Breast epithelium (tissue), 4 donors: Measurements from ENCODE around the gene CYB5D1. TPM values are rescaled to one million over a fixed set of nuclear protein-coding genes. Genes with fewer than 3 reads are reported as not detected.

Experiments
- DNase-seq, 2 donors: peaks; one replicate each; pipeline ENCODE4 v3.0.0-alpha.2; 2019; ENCODE audit warnings: low spot score in 2 of 2
- H3K27ac ChIP-seq, 2 donors: fragments of 200-600 bp; sonication (generic) in 1 of 2; one replicate each; pipeline ENCODE4 v1.5.1; 2016 to 2019; ENCODE audit warnings: mild to moderate bottlenecking in 1 of 2
- H3K27me3 ChIP-seq, 2 donors: fragments of 200-600 bp; sonication (generic) in 1 of 2; one replicate each; pipeline versions ENCODE4 v1.5.1 to v1.6.0; 2017 to 2019; ENCODE audit warnings: control low read depth in 1 of 2, mild to moderate bottlenecking in 1 of 2
- H3K36me3 ChIP-seq: fragments of 200-600 bp; one replicate; pipeline ENCODE4 v1.5.1; 2019
- H3K4me1 ChIP-seq, 2 donors: fragments of 200-600 bp; sonication (generic); one replicate each; pipeline ENCODE4 v1.5.1; 2016 to 2019; ENCODE audit warnings: control low read depth in 1 of 2
- H3K4me3 ChIP-seq, 3 donors: fragments of 200-600 bp; sonication (generic); 1 replicate in 2 of 3; 2 replicates in 1 of 3; pipeline ENCODE4 v1.5.1; 2016 to 2019; ENCODE audit warnings: mild to moderate bottlenecking in 3 of 3, moderate library complexity in 2 of 3
- H3K9me3 ChIP-seq, 2 donors: fragments of 200-600 bp; sonication (generic) in 1 of 2; one replicate each; pipeline ENCODE4 v1.5.1; 2016 to 2019; ENCODE audit warnings: control low read depth in 1 of 2
- POLR2A ChIP-seq: fragments of 450-650 bp; IDR thresholded peaks from one replicate; pipeline ENCODE4 v1.6.1; 2016; ENCODE audit warnings: antibody characterized with exemption, mild to moderate bottlenecking, moderate library complexity
- POLR2AphosphoS5 ChIP-seq, 3 donors: sonication (generic); formaldehyde crosslinking; IDR thresholded peaks; one replicate each; pipeline ENCODE4 v1.6.1; 2017; ENCODE audit warnings: antibody characterized with exemption in 3 of 3
- intact Hi-C: fragments of 100-400 bp; cut with DNase I; formaldehyde crosslinking; loops from one replicate; pipeline ENCODE4 v1.15.1; 2023; ENCODE audit warnings: low total_unique reads
- total RNA-seq, 3 donors: library from RNA; depleted of rRNA; stranded (reverse); fragments of >200 nt; gene quantifications; one replicate each; pipeline ENCODE4 v1.1.0, GENCODE V29; 2016
- TF ChIP-seq, protein P1 (sequence below), 3 donors: fragments of 450-650 bp; IDR thresholded peaks; one replicate each; pipeline ENCODE4 v1.5.1; 2016 to 2017; ENCODE audit warnings: antibody characterized with exemption in 3 of 3, mild to moderate bottlenecking in 3 of 3, moderate library complexity in 3 of 3

CYB5D1 gene
- total RNA-seq, 3 donors from 2014 or later = 8.2 to 20.5 (median 13.4) TPM

DNA sequence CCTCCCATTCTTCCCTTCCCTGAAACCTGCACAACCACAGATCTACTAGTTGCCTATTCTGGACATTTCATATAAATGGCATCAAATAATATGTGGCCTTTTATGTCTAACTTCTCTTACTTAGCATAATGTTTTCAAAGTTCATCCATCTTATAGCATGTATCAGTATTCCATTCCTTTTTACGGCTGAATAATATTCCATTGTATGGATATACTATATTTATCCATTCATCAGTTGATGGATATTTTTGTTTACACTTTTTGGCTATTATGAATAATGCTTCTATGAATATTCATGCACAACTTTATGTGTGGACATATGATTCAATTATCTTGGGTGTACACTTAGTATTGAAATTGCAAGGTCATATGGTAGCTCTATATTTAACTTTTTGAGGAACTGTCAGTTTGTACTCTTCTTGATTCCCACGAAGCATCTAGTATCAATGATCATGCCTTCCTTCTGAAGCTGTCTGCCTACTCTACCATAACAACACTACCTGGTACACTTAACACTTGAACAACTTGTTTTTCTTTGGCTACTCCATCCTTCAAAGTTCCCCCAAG is 18.1 kb downstream of the CYB5D1 start:
- H3K4me3 ChIP-seq = no peak overlapping the region
- H3K9me3 ChIP-seq = no peaks in the 10 kb centered on the region
- intact Hi-C loops = no loop called here
- no peaks in the 10 kb centered on the region for H3K36me3 ChIP-seq
- TF ChIP-seq POLR2A (no peak), POLR2AphosphoS5 (IDR thresholded peaks at IDR 0.05) (no peak)
- TF ChIP-seq, protein P1, sequence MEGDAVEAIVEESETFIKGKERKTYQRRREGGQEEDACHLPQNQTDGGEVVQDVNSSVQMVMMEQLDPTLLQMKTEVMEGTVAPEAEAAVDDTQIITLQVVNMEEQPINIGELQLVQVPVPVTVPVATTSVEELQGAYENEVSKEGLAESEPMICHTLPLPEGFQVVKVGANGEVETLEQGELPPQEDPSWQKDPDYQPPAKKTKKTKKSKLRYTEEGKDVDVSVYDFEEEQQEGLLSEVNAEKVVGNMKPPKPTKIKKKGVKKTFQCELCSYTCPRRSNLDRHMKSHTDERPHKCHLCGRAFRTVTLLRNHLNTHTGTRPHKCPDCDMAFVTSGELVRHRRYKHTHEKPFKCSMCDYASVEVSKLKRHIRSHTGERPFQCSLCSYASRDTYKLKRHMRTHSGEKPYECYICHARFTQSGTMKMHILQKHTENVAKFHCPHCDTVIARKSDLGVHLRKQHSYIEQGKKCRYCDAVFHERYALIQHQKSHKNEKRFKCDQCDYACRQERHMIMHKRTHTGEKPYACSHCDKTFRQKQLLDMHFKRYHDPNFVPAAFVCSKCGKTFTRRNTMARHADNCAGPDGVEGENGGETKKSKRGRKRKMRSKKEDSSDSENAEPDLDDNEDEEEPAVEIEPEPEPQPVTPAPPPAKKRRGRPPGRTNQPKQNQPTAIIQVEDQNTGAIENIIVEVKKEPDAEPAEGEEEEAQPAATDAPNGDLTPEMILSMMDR (IDR thresholded peaks at IDR 0.05) = no peak
- no peaks in the 10 kb centered on the region for H3K27me3 ChIP-seq
- H3K4me1 ChIP-seq = no peaks in the 10 kb centered on the region
- H3K27ac ChIP-seq = no peak overlapping the region
- no peak for DNase-seq

GRCh38 chr17:7878234-7878633 is 20.4 kb downstream of the CYB5D1 start:
- intact Hi-C loops = no loop called here
- no peaks in the 10 kb centered on the region for H3K4me1 ChIP-seq
- H3K27ac ChIP-seq = no peak overlapping the region
- DNase-seq = no peak
- no peaks in the 10 kb centered on the region for H3K27me3 ChIP-seq
- H3K36me3 ChIP-seq = no peaks in the 10 kb centered on the region
- H3K9me3 ChIP-seq = no peaks in the 10 kb centered on the region
- H3K4me3 ChIP-seq = no peak overlapping the region
- TF ChIP-seq, protein P1 (IDR thresholded peaks at IDR 0.05) = no peak
- TF ChIP-seq POLR2AphosphoS5 (IDR thresholded peaks at IDR 0.05) = no peak

- no peak overlapping the region for H3K27ac ChIP-seq
- H3K36me3 ChIP-seq = no peaks in the 10 kb centered on the region
- no peak for DNase-seq
- TF ChIP-seq, protein P1 (IDR thresholded peaks at IDR 0.05) = no peak
- TF ChIP-seq POLR2AphosphoS5 (IDR thresholded peaks at IDR 0.05) (no peak), POLR2A (no peak)
- H3K27me3 ChIP-seq = no peaks in the 10 kb centered on the region
- H3K4me1 ChIP-seq = no peaks in the 10 kb centered on the region
- intact Hi-C loops = no loop called here
- H3K9me3 ChIP-seq = no peaks in the 10 kb centered on the region
- no peak overlapping the region for H3K4me3 ChIP-seq
Observed at GRCh38 chr17:7880076-7880868, 22.5 kb downstream of the CYB5D1 start.

DNA sequence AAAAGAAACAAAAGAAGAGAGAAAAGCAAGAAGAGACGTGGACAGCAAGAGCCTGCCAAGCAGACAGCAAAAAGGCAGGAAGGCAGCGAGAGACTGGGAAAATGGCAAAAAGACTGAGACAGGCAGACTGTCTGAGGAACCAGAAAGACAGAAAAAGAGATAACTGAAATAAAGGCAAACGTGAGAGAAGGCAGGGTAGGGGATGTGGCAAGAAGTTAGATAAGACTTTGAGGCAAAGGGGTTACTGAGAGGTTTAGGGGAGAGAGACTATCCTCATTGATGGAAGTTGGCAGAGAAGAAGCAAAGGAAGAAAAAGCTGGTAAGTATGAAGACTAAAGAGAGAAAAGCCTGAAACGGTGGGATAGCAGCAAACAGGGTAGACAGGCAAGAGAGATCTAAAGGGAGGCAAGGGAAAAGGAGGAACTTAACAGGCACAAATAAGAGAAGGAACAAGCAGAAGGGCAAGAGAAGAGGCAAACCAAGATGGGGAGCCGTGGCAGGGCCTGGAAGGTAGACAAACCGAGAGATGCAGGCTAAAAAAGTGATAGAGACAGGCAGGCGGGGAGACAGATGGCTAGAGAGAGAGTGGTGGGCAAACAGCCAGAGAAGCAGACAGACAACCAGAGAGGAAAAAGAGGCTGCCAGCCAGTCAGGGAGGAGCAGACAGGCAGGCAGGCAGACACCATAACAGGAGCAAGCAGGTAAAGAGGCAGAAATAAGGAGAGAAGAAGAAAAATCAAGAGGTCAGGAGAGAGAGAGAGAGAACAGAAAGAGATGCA is 23.7 kb downstream of the CYB5D1 start:
- Histone ChIP-seq H3K9me3 (no peaks in the 10 kb centered on the region), H3K27me3 (no peaks in the 10 kb centered on the region), H3K27ac (peak overlapping the region in 1 of 2 donors; percentile 95), H3K4me3 (no peak overlapping the region), H3K36me3 (no peaks in the 10 kb centered on the region), H3K4me1 (no peaks in the 10 kb centered on the region)
- intact Hi-C loops = no loop called here
- TF ChIP-seq POLR2AphosphoS5 (IDR thresholded peaks at IDR 0.05) (no peak), POLR2A (no peak)
- TF ChIP-seq, protein P1 (IDR thresholded peaks at IDR 0.05) = no peak
- DNase-seq = no peak

- intact Hi-C loops = no loop called here
- peak overlapping the region; percentile 56 to 95 for H3K27ac ChIP-seq
- DNase-seq = no peak
Observed at GRCh38 chr17:7882068-7882467, 24.3 kb downstream of the CYB5D1 start.

More at GRCh38 chr17:7882068-7882467, 24.3 kb downstream of the CYB5D1 start:
- Histone ChIP-seq H3K4me3 (no peak overlapping the region), H3K27me3 (no peaks in the 10 kb centered on the region), H3K9me3 (no peaks in the 10 kb centered on the region), H3K36me3 (no peaks in the 10 kb centered on the region), H3K4me1 (no peaks in the 10 kb centered on the region)
- TF ChIP-seq POLR2AphosphoS5 (IDR thresholded peaks at IDR 0.05) (no peak), POLR2A (no peak)
- TF ChIP-seq, protein P1 (IDR thresholded peaks at IDR 0.05) = no peak
